ENCODE measurements around the gene KIF26B. TPM values are rescaled to one million over a fixed set of nuclear protein-coding genes. Genes with fewer than 3 reads are reported as not detected.
A peak's percentile ranks its signal among the peaks of the same experiment; 100 is the strongest.

The KIF26B gene
- total and polyA plus RNA-seq, 2 of the 4 experiments (the other 2 are of a cell fraction) = 0.53 to 0.54 TPM

GRCh38 chr1:245229051-245229450 lies 74.3 kb downstream of the KIF26B start:
- H3K4ac ChIP-seq (ENCODE audit: low read depth, low read length) = no peak overlapping the region
- H2AFZ ChIP-seq (replicated peaks; ENCODE audit: low read length, poor library complexity) = no peak overlapping the region
- no peak for TF ChIP-seq RFX5 (IDR thresholded peaks at IDR 0.05; ENCODE audit: low read depth, low read length)
- no peak for TF ChIP-seq SMC3 (IDR thresholded peaks at IDR 0.05; ENCODE audit: low read depth, low read length)
- TF ChIP-seq RAD21 (IDR thresholded peaks at IDR 0.05; ENCODE audit: low read length) = no peak
- peak overlapping the region; percentile 7 for H2AK9ac ChIP-seq (replicated peaks; ENCODE audit: low read depth, low read length, poor library complexity)
- no peak for DNase-seq
- H3K9ac ChIP-seq (ENCODE audit: low read depth, low read length) = no peak overlapping the region
- H3K9me1 ChIP-seq (ENCODE audit: insufficient read depth, low read length) = no peaks in the 10 kb centered on the region
- H3K14ac ChIP-seq (replicated peaks; ENCODE audit: low read depth, low read length) = no peak overlapping the region
- H3K27me3 ChIP-seq (ENCODE audit: control insufficient read depth, insufficient read depth, low read length) = no peaks in the 10 kb centered on the region
- H4K5ac ChIP-seq (ENCODE audit: low read depth, low read length) = no peak overlapping the region
- dilution Hi-C loops (cut with HindIII; ENCODE audit: low sequenced_read_pairs, unreplicated experiment) = no loop called here
- no peak overlapping the region for H3K27ac ChIP-seq (ENCODE audit: insufficient read depth, low read length)
- H2BK20ac ChIP-seq (ENCODE audit: low read depth, low read length) = no peak overlapping the region
- H3K23ac ChIP-seq (ENCODE audit: low read depth, low read length) = no peak overlapping the region
- no peak overlapping the region for H4K8ac ChIP-seq (ENCODE audit: low read depth in 2 of 2, low read length in 2 of 2)
- H2AK5ac ChIP-seq (ENCODE audit: low read depth, low read length) = no peak overlapping the region
- no peak overlapping the region for H2BK120ac ChIP-seq (ENCODE audit: low read depth, low read length)
- no peak overlapping the region for H4K91ac ChIP-seq (ENCODE audit: insufficient read depth, low read depth, low read length)
- no peak overlapping the region for H3K56ac ChIP-seq (ENCODE audit: extremely low read depth, insufficient read depth, low read length)
- no peak overlapping the region for H3K4me3 ChIP-seq (ENCODE audit: insufficient read depth, low read depth, low read length)
- H3K9me3 ChIP-seq (ENCODE audit: control insufficient read depth, insufficient read depth, low read length) = no peaks in the 10 kb centered on the region
- no TSS peak for BruUV-seq (replicated peaks)
- H3K4me2 ChIP-seq (ENCODE audit: low read depth, low read length) = no peak overlapping the region
- in situ Hi-C loops (cut with MboI; ENCODE audit: low sequenced_read_pairs) = no loop called here
- no peak overlapping the region for H2BK15ac ChIP-seq (ENCODE audit: low read depth, low read length)
- no peaks in the 10 kb centered on the region for H4K20me1 ChIP-seq (ENCODE audit: insufficient read depth, low read length)
- no peak overlapping the region for H3K18ac ChIP-seq (ENCODE audit: low read depth, low read length)
- no peak overlapping the region for H2BK5ac ChIP-seq (ENCODE audit: low read depth, low read length, poor library complexity, severe bottlenecking)
- ChIA-PET POLR2A (ENCODE audit: unreplicated experiment) (no interaction called here), CTCF (no interaction called here)
- no peak for ATAC-seq (ENCODE audit: low read depth)
- no peaks in the 10 kb centered on the region; the same call in 1 of the 2 replicates for H3K4me1 ChIP-seq (ENCODE audit: control insufficient read depth, insufficient read depth, low read length)
- H3K36me3 ChIP-seq (ENCODE audit: control insufficient read depth, insufficient read depth, low read length) = no peaks in the 10 kb centered on the region
- intact Hi-C loops (cut with micrococcal nuclease) = no loop called here
- no CpG with 5 or more reads among the region's 8 CpGs for WGBS, 2 experiments (ENCODE audit: extremely low coverage in 2 of 2, insufficient read length in 1 of 2)
- no peaks in the 10 kb centered on the region for H3K79me1 ChIP-seq (ENCODE audit: low read depth in 1 of 2, low read length in 2 of 2)

Data from IMR-90 (cell line).